Astrocyte of the cerebellum (primary cell): ENCODE results near the gene GPS1.

Source experiments
- DNase-seq: peaks from one replicate; pipeline ENCODE4 v3.0.0-alpha.2; 2011; ENCODE audit warnings: low read depth
- H3K4me3 ChIP-seq: 2 replicates; pipeline ENCODE4 v1.5.1; 2011; ENCODE audit warnings: mild to moderate bottlenecking, low read depth, low read length, moderate library complexity
- in situ Hi-C: cut with HindIII; loops from 2 replicates; pipeline ENCODE4 v1.10.0; 2017; ENCODE audit warnings: low sequenced_read_pairs
- TF ChIP-seq, protein P1 (sequence below): IDR thresholded peaks from 2 replicates; pipeline ENCODE4 v1.5.1; 2012; ENCODE audit warnings: low read length, low read depth, moderate library complexity, mild to moderate bottlenecking; ENCODE audit errors: missing control alignments

GPS1 gene

DNA sequence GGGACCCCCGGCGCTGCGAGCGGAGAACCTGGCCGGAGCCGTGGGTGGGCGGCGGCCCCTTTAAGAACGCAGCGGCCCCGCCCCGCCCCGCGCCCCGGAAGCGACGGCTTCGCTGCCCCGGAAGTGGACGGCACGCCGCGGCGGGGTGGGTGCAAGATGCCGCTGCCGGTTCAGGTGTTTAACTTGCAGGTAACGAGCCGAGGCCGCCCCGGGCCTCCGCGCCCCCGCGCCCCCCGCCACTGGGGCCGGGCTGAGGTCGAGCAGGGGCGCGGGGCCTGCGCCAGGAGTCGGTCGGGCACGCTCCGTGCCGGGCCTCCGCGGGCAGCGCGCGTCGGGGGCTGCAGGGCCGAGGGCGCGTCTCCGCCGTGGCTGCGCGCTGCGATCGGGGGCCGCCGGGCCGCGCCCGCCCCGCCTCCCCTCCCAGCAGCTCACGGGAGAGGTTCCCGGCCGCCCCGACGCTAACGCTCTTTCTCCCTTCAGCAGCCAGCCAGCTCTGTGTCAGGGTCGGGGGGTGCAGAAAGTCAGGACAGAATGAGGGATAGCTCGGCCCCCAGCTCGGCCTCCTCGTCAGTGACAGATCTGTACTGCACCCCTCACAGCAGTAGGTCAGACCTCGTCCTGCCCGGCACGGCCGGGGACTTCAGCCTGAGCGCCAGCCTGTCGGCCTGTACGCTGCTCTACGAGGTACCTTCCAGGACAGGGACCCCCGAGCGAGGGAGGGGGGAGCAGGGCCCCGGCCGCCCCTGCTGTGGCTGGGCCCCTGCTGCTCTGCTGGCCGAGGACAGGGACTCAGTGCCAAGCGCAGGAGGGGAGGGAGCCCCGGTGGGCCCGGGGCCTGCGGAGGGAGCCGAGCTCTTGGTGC, at the start of gene GPS1, which contains the start of gene RFNG:
Gene GPS1 (plus strand): TSS at position 123 of the 862 bp plus-strand sequence. CDS start 34 bp downstream, at position 157.
Gene RFNG (minus strand): TSS at position 36 of the 862 bp plus-strand sequence. CDS start 45 bp downstream, outside the sequence.
- TF ChIP-seq, protein P1, sequence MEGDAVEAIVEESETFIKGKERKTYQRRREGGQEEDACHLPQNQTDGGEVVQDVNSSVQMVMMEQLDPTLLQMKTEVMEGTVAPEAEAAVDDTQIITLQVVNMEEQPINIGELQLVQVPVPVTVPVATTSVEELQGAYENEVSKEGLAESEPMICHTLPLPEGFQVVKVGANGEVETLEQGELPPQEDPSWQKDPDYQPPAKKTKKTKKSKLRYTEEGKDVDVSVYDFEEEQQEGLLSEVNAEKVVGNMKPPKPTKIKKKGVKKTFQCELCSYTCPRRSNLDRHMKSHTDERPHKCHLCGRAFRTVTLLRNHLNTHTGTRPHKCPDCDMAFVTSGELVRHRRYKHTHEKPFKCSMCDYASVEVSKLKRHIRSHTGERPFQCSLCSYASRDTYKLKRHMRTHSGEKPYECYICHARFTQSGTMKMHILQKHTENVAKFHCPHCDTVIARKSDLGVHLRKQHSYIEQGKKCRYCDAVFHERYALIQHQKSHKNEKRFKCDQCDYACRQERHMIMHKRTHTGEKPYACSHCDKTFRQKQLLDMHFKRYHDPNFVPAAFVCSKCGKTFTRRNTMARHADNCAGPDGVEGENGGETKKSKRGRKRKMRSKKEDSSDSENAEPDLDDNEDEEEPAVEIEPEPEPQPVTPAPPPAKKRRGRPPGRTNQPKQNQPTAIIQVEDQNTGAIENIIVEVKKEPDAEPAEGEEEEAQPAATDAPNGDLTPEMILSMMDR = no peak
- H3K4me3 ChIP-seq = peak within 1 kb of the TSS; percentile 76
- in situ Hi-C loops = no loop called here
- no peak for DNase-seq

DNA sequence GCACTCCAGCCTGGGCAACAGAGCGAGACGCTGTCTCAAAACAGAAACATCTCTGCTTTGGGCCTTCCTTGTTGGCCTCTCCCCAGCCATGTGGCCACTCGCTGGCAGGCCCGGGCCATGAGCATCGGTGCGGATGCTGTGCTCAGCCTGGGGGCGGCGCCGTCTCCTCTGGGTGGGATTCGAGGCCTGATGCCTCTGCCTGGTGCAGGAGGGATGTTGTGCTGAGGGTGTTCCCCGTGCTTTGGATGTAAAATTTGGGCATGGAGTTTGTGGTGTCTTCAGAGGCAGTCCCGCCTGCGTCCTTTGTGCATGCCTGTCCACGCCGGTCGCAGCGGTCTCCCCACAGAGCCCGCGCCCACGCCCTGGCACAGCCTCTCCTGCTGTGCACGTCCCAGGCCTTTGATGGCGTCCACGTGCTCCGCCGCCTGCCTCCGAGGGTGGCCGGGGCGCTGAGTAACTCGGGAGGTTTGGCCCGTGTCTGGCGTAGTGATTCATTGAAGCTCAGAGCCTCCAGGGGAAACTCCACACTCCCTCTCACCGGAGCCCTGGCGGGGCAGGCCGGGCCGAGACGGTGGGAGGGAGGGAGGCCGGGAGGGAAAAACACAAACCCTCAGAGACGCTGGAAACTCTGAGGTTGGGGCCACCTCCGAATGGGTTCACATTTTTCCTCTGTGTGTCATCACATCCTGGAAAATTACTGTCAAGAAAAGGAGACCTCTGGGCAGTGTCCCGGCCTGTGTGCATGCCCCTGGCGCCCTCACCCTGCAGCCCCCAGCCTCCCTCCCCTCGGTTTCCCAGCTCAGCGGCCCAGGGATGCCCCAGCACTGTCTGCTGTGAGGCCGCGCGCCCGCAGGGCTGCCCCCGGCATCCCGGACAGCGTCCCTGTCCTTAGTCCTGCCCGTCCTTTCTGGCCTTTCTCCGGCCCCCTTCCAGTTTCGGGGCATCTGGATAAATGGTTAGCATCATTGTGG, 48.0 kb upstream of the GPS1 start:
- DNase-seq = peak; percentile 83
- TF ChIP-seq, protein P1 = no peak
- in situ Hi-C loops = no loop called here
- H3K4me3 ChIP-seq = no peak overlapping the region

DNA sequence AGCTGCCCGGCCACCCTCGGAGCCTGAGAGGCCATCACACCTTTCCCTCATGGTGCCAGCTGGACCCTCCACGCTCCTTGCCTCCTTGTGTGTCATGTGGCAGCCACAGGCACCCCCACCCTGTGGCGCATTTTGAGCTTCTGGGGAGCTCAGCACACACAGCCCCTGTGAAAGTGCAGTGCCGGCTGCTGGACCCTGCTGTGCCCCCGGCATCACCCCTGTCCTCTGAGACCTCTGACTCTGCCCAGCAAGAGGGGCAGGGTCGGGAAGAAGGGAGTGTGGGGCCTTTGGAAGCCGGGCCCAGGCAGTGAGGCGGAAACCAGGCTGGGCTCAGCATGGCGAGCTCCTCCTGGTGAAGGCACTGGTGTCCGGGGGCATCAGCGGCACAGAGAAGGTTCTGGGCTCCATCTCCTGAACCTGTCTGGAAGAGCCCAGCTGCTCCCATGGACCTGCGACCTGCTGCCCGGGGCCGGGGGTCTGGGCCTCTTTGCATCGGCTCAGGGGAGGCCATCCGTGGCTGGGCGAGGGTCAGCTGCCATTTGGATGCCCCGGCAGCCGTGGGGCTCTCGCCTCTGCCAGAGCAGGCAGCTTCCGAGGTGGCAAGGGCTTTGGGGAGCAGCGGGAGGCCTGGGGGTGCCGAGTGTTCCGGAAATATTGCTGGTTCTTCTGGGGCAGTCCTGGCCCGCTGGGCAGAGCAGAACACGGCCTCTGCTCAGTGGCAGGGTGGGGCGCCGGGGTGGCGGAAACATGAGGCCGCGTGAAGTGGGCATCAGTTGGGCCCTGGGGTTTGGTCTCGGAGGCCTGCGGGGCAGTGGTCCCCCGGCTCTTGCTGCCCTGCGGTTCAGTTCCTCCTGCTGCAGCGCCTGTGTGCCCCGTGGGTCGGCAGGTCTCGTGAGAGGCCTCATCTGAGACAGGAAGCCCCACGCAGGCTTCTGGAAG, 46.9 kb upstream of the GPS1 start:
- in situ Hi-C loops = no loop called here
- DNase-seq = no peak
- H3K4me3 ChIP-seq = no peak overlapping the region
- TF ChIP-seq, protein P1 = no peak

DNA sequence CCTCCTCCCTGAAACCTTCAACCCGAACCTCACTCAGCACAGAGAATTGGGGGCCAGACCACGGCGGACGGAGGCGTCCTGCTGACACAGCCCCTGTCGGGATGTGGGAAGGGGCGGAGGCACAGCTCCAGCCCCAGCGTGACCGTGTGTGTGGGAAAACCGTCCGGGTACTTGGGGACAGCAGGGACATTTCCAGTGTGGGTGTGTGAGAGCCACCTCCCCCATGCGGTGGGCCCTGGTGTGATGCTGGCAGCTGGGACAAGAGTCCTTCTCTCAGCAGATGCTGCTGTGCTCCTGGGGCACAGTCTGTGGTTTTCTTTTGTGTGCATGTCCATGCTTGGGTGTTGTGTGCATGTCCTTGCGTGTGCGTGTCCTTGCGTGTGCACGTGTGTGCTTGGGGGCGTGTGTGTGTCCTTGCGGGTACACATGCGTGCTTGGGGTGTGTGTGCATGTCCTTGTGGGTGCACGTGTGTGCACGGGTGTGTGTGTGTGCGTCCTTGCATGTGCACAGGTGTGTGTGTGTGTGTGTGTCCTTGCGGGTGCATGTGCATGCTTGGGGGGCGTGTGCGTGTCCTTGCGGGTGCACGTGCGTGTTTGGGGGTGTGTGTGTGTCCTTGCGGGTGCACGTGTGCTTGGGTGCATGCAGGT, 45.9 kb upstream of the GPS1 start:
- TF ChIP-seq, protein P1 = no peak
- H3K4me3 ChIP-seq = no peak overlapping the region
- DNase-seq = no peak

DNA sequence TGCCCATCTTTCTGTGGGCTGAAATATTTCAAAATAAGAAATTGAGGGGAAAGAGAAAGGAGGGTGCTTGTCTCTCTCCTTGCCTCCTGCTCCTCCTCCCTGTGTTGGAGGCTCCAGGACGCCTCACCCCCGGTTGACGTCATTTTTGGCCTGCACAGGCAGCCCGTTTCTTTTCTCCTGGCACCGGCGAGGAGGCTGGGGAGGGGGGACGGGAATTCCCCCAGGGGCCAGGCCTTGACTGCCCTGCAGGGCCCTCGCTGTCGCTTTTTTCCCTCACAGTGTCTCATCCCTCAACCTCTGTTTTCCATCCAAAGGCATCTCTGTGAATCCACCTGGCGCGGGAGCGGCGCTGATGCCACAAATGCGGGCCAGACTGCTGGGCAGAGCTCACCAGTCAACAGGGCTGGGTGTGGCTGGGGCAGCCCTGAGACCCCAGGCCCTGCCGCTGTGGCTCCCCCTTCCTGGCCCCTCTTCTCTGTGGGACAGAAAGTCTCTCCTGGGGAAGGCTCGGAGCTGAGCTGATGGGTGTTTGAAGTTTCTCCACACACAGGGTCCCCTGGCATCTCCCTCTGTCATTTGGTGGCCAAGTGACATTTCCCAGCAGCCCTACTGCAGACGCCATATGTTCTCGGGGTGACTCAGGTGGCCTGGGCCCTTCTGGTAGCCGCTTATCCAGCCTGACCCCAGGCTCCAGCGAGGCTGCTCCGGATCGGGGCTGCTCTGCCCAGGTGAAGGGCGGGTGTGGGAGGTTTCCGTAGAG, 45.0 kb upstream of the GPS1 start:
- in situ Hi-C loops = no loop called here
- TF ChIP-seq, protein P1 = no peak
- DNase-seq = no peak
- no peak overlapping the region for H3K4me3 ChIP-seq

More for the DNA sequence above, 45.9 kb upstream of the GPS1 start:
- in situ Hi-C loops = no loop called here
